ENCODE measurements around the gene RAB11FIP4.

DNA sequence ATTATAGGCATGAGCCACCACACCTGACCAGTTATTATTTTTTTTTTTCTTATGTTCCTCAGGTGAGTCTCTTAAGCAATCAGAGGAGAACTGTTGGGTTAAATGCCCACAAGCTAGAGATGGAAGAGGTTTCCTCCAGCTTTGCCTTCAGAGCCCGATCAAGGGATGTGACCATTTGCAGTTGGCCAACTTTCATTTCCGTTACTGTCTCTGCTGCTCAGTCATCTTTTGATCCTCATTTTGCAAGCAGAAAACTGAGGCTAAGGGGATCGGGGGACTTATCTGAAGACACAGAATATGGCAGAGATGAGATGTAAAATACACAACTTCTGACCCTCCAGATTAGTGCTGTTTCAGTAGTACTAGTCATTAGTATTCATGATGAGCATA lies 188.8 kb downstream of the RAB11FIP4 start:
- TF ChIP-seq PHF8 (conservative IDR thresholded peaks at IDR 0.05; ENCODE audit: low read depth, low read length) (no peak), KDM5A (IDR thresholded peaks at IDR 0.05; ENCODE audit: low read length) (no peak)
